Peyer's patch (tissue), 4 donors: Measurements from ENCODE around the gene ARAP3. TPM values are rescaled to one million over a fixed set of nuclear protein-coding genes. Genes with fewer than 3 reads are reported as not detected.
"Not testable (repeated sequence)": the region's sequence is repeated elsewhere in the genome, so short reads cannot be mapped to it uniquely, and the experiment has no call there.

Experiments used
- DNase-seq, 3 donors: peaks; one replicate each; pipeline ENCODE4 v3.0.0-alpha.2; 2017 to 2019
- H3K27ac ChIP-seq, 4 donors: fragments of 200-600 bp; sonication (generic); one replicate each; pipeline ENCODE4 v1.5.1; 2016 to 2019
- H3K27me3 ChIP-seq, 2 donors: fragments of 200-600 bp; sonication (generic); one replicate each; pipeline ENCODE4 v1.5.1; 2019
- H3K36me3 ChIP-seq, 3 donors: fragments of 200-600 bp; sonication (generic); one replicate each; pipeline ENCODE4 v1.5.1; 2016 to 2019
- H3K4me1 ChIP-seq, 4 donors: fragments of 200-600 bp; sonication (generic); one replicate each; pipeline ENCODE4 v1.5.1; 2016 to 2019
- H3K4me3 ChIP-seq, 4 donors: fragments of 200-600 bp; sonication (generic); 1 replicate in 3 of 4; 2 replicates in 1 of 4; pipeline ENCODE4 v1.5.1; 2016 to 2019; ENCODE audit warnings: mild to moderate bottlenecking in 1 of 4
- H3K9me3 ChIP-seq, 4 donors: fragments of 200-600 bp; sonication (generic); one replicate each; pipeline ENCODE4 v1.5.1; 2016 to 2019; ENCODE audit warnings: mild to moderate bottlenecking in 1 of 4
- CTCF ChIP-seq, 6 experiments: fragments of 450-650 bp in 4 of 6; fragments of 200-600 bp in 2 of 6; sonication (generic) in 1 of 6; IDR thresholded peaks; one replicate each; pipeline ENCODE4 v1.5.1; 2017 to 2019; ENCODE audit warnings: antibody characterized with exemption in 6 of 6, mild to moderate bottlenecking in 3 of 6, moderate library complexity in 1 of 6
- POLR2A ChIP-seq, 2 donors: fragments of 450-650 bp; IDR thresholded peaks; one replicate each; pipeline ENCODE4 v1.5.1; 2017; ENCODE audit warnings: antibody characterized with exemption in 2 of 2, mild to moderate bottlenecking in 2 of 2, moderate library complexity in 2 of 2
- total RNA-seq, 4 donors: library from RNA; depleted of rRNA; stranded (reverse); fragments of >200 nt; gene quantifications; one replicate each; pipeline ENCODE4 v1.1.0, GENCODE V29; 2016

The ARAP3 gene
- 10 to 100 TPM in 2 of 4 donors, 1 to 10 TPM in 2; 1.1 to 13.2 (median 9.7) TPM for total RNA-seq

GRCh38 chr5:141681695-141682641 is at the start of gene ARAP3:
Gene ARAP3, minus strand, starts transcription at chr5:141682230. Its CDS starts 1,744 bp downstream, at chr5:141680486.
- Histone ChIP-seq H3K36me3 (no peaks in the 10 kb centered on the region), H3K4me1 (peaks cover 0 to 20% (median 0%) of the 10 kb centered on the region in 4 donors), H3K4me3 (peak within 1 kb of the TSS; percentile 42 to 59 (median 56)), H3K9me3 (no peaks in the 10 kb centered on the region), H3K27me3 (no peaks in the 10 kb centered on the region), H3K27ac (peak within 1 kb of the TSS; percentile 32 to 83 (median 68))
- DNase-seq = peak; percentile 42 to 85 (median 80)
- TF ChIP-seq POLR2A (IDR thresholded peaks at IDR 0.05) = no peak
- TF ChIP-seq CTCF (IDR thresholded peaks at IDR 0.05) = no peak

- Histone ChIP-seq H3K9me3 (no peaks in the 10 kb centered on the region), H3K4me3 (no peak overlapping the region)
- TF ChIP-seq POLR2A (IDR thresholded peaks at IDR 0.05) = no peak
- no peak for TF ChIP-seq CTCF (IDR thresholded peaks at IDR 0.05)
These were observed 47.5 kb upstream of the ARAP3 start for GRCh38 chr5:141729387-141730006.

GRCh38 chr5:141725891-141726290 is 43.9 kb upstream of the ARAP3 start:
- no peak overlapping the region for H3K27ac ChIP-seq
- H3K36me3 ChIP-seq = no peaks in the 10 kb centered on the region
- H3K9me3 ChIP-seq = no peaks in the 10 kb centered on the region
- no peak for TF ChIP-seq POLR2A (IDR thresholded peaks at IDR 0.05)
- no peak for TF ChIP-seq CTCF (IDR thresholded peaks at IDR 0.05)
- H3K4me1 ChIP-seq = no peaks in the 10 kb centered on the region
- H3K4me3 ChIP-seq = no peak overlapping the region
- DNase-seq = no peak
- no peaks in the 10 kb centered on the region for H3K27me3 ChIP-seq

More at GRCh38 chr5:141729387-141730006, 47.5 kb upstream of the ARAP3 start:
- Histone ChIP-seq H3K27me3 (no peaks in the 10 kb centered on the region), H3K36me3 (no peaks in the 10 kb centered on the region), H3K27ac (no peak overlapping the region), H3K4me1 (no peaks in the 10 kb centered on the region)
- no peak for DNase-seq

GRCh38 chr5:141725174-141725573 is 43.1 kb upstream of the ARAP3 start:
- H3K27me3 ChIP-seq, H3K27ac ChIP-seq, H3K4me3 ChIP-seq, DNase-seq, H3K9me3 ChIP-seq, H3K36me3 ChIP-seq, H3K4me1 ChIP-seq: not testable (repeated sequence)

GRCh38 chr5:141722266-141722665 is 40.2 kb upstream of the ARAP3 start:
- no peak for DNase-seq
- Histone ChIP-seq H3K4me1 (no peaks in the 10 kb centered on the region), H3K27ac (no peak overlapping the region), H3K27me3 (no peaks in the 10 kb centered on the region), H3K9me3 (no peaks in the 10 kb centered on the region), H3K4me3 (no peak overlapping the region), H3K36me3 (no peaks in the 10 kb centered on the region)
- TF ChIP-seq POLR2A (IDR thresholded peaks at IDR 0.05) = no peak
- TF ChIP-seq CTCF (IDR thresholded peaks at IDR 0.05) = no peak

GRCh38 chr5:141717043-141717442 is 35.0 kb upstream of the ARAP3 start:
- Histone ChIP-seq H3K27me3 (no peaks in the 10 kb centered on the region), H3K36me3 (no peaks in the 10 kb centered on the region), H3K27ac (no peak overlapping the region), H3K9me3 (no peaks in the 10 kb centered on the region), H3K4me3 (no peak overlapping the region), H3K4me1 (no peaks in the 10 kb centered on the region)
- TF ChIP-seq POLR2A (IDR thresholded peaks at IDR 0.05) (no peak), CTCF (IDR thresholded peaks at IDR 0.05) (no peak)
- no peak for DNase-seq
